ENCODE measurements around the gene SYNPO2L.

DNA sequence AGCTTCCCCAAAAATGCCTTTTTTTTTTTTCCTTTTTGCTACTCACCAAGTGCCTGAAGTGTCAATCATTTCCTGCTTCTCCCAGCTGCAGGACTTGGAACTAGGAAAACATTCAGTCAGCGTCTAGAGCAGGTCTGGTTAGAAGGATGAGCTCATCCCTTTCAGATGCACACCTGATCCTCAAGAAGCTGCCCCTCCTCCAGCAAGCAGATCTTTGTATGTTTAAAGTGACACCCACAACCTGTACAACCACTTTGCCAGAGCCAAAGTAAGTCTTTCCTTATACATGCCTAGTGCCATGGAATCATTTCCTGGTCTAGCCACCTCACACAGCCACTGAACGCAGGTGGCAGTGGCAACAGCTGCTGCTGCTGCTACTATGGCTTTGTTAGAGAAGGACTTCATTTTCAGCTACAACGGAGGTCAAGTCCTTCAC, 54.3 kb downstream of the SYNPO2L start:
- TF ChIP-seq, protein P1, sequence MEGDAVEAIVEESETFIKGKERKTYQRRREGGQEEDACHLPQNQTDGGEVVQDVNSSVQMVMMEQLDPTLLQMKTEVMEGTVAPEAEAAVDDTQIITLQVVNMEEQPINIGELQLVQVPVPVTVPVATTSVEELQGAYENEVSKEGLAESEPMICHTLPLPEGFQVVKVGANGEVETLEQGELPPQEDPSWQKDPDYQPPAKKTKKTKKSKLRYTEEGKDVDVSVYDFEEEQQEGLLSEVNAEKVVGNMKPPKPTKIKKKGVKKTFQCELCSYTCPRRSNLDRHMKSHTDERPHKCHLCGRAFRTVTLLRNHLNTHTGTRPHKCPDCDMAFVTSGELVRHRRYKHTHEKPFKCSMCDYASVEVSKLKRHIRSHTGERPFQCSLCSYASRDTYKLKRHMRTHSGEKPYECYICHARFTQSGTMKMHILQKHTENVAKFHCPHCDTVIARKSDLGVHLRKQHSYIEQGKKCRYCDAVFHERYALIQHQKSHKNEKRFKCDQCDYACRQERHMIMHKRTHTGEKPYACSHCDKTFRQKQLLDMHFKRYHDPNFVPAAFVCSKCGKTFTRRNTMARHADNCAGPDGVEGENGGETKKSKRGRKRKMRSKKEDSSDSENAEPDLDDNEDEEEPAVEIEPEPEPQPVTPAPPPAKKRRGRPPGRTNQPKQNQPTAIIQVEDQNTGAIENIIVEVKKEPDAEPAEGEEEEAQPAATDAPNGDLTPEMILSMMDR (IDR thresholded peaks at IDR 0.05): no peak
- no peak for TF ChIP-seq EZH2 (IDR thresholded peaks at IDR 0.05; ENCODE audit: borderline replicate concordance, insufficient read depth, low read depth, low read length, poor library complexity, severe bottlenecking)
